K562 (cell line): ENCODE measurements around the gene GPR55. TPM values are rescaled to one million over a fixed set of nuclear protein-coding genes. Genes with fewer than 3 reads are reported as not detected.

Experiments used
- CBX5 ChIP-seq: IDR thresholded peaks from 2 replicates; pipeline ENCODE4 v1.6.1; 2014; ENCODE audit warnings: low read depth, borderline replicate concordance
- CHD4 ChIP-seq: fragments of 200-600 bp; sonication (generic); IDR thresholded peaks from 3 replicates; pipeline ENCODE4 v1.6.1; 2012; ENCODE audit warnings: low read depth, mild to moderate bottlenecking, mixed read lengths, low read length, inconsistent platforms; ENCODE audit not compliant: insufficient read depth, insufficient replicate concordance, poor library complexity, severe bottlenecking
- ERF ChIP-seq: fragments of 450-650 bp; formaldehyde crosslinking; IDR thresholded peaks from 2 replicates; pipeline ENCODE4 v1.4.0; 2020; ENCODE audit warnings: mild to moderate bottlenecking, mixed read lengths
- FOXA1 ChIP-seq: fragments of 450-650 bp; IDR thresholded peaks from 2 replicates; pipeline ENCODE4 v1.6.1; 2016; ENCODE audit warnings: mild to moderate bottlenecking, borderline replicate concordance
- FOXJ2 ChIP-seq: fragments of 200-800 bp; sonication (Bioruptor generic); IDR thresholded peaks from 2 replicates; pipeline ENCODE4 v1.6.1; 2016; ENCODE audit warnings: missing genetic modification characterization, missing compliant biosample characterization
- MBD2 ChIP-seq: sonication (generic); IDR thresholded peaks from 2 replicates; pipeline ENCODE4 v1.6.1; 2016; ENCODE audit warnings: low read depth, borderline replicate concordance
- NFIX ChIP-seq: fragments of 250-450 bp; sonication (Bioruptor Pico); IDR thresholded peaks from 2 replicates; pipeline ENCODE4 v1.4.0; 2020; ENCODE audit warnings: low read depth, mild to moderate bottlenecking, moderate library complexity
- NFRKB ChIP-seq: fragments of 450-650 bp; IDR thresholded peaks from 2 replicates; pipeline ENCODE4 v1.6.1; 2016; ENCODE audit warnings: low read depth
- PRPF4 ChIP-seq: fragments of 200-400 bp; formaldehyde crosslinking; IDR thresholded peaks from one replicate; pipeline ENCODE4 v1.6.1; 2017; ENCODE audit warnings: low read length, low read depth, mild to moderate bottlenecking; ENCODE audit not compliant: insufficient read depth, poor library complexity, severe bottlenecking
- TFAM ChIP-seq: fragments of 250-450 bp; sonication (Bioruptor Pico); conservative IDR thresholded peaks from 2 replicates; pipeline ENCODE4 v1.5.0; 2021; ENCODE audit warnings: mild to moderate bottlenecking, moderate library complexity
- ZNF146 ChIP-seq: IDR thresholded peaks from one replicate; pipeline ENCODE4 v1.6.1; 2018; ENCODE audit warnings: missing compliant biosample characterization; ENCODE audit not compliant: unreplicated experiment
- ZNF696 ChIP-seq: fragments of 250-450 bp; sonication (Bioruptor Pico); conservative IDR thresholded peaks from 2 replicates; pipeline ENCODE4 v1.4.0; 2020; ENCODE audit warnings: mild to moderate bottlenecking, moderate library complexity
- polyA plus RNA-seq, 8 experiments: library from polyadenylated mRNA; depleted of rRNA in 4 of 8; stranded (reverse) in 5 of 8; unstranded in 3 of 8; fragments of >200 nt; fragmentation: Nextera tagmentation in 2 of 8; fragmentation: Illumina TruSeq in 1 of 8; extraction: Ambion mirVana in 2 of 8; extraction: Trizol in 1 of 8; gene quantifications; 2 replicates each; pipeline versions ENCODE4 v1.2.1 to v1.2.3, GENCODE V29; 2011 to 2014; ENCODE audit warnings: inconsistent platforms in 1 of 8, missing spikeins in 1 of 8
- total RNA-seq, 7 experiments: library from RNA; depleted of rRNA in 6 of 7; stranded (reverse); fragments of >200 nt in 6 of 7; fragmentation: Illumina TruSeq in 2 of 7; extraction: Trizol in 2 of 7; gene quantifications; 2 replicates each; pipeline versions ENCODE4 v1.2.1 to v1.2.3, GENCODE V29; 2011 to 2021; ENCODE audit warnings: low replicate concordance in 1 of 7
- TF ChIP-seq, protein P1 (sequence below): fragments of 250-450 bp; sonication (Bioruptor Pico); IDR thresholded peaks from 2 replicates; pipeline ENCODE4 v1.4.0; 2020
- TF ChIP-seq, protein P2 (sequence below), 3 experiments: fragments of 200-800 bp in 1 of 3; fragments of 250-450 bp in 1 of 3; fragments of 450-650 bp in 1 of 3; sonication (Bioruptor Pico) in 1 of 3; sonication (Bioruptor generic) in 1 of 3; formaldehyde crosslinking in 1 of 3; IDR thresholded peaks; 2 replicates each; pipeline versions ENCODE4 v1.6.1 to v1.8.0; 2016 to 2022; ENCODE audit warnings: mild to moderate bottlenecking in 2 of 3, missing genetic modification characterization in 2 of 3, missing compliant biosample characterization in 1 of 3, moderate library complexity in 1 of 3

The GPR55 gene
- total and polyA plus RNA-seq, 9 of the 15 experiments (the other 6 are each of a cell fraction or from before 2014, with no cell fraction given), result 0.11 to 0.49 (median 0.27) TPM

DNA sequence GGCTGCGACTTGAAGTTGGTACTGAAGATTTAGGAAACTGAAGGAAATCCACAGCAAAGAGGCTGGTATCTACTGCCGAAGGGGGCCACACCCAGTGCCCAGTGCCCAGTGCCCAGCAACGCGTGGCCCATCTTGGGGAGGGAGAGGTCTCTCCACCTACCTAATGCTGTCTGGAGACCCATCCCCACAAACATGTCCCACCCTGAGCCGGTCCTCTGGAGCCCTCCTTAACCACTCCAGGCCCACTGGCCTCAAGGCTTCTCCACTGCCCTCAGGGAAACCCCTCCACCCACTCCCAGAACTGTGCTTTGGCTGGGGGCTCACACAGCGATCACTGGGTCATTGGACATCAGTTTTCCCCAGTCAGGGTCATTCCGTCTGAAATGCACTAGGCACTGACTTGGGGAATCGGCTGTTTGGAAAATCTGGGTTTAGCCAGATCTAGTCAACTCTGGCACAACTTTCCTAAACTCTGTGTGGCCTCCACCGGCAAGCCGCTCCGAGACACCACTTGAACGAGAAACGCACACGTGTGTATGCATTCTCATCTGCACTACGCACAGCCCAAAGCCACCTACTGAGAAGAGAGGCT is 20.1 kb downstream of the GPR55 start (continued):
- TF ChIP-seq, protein P1, sequence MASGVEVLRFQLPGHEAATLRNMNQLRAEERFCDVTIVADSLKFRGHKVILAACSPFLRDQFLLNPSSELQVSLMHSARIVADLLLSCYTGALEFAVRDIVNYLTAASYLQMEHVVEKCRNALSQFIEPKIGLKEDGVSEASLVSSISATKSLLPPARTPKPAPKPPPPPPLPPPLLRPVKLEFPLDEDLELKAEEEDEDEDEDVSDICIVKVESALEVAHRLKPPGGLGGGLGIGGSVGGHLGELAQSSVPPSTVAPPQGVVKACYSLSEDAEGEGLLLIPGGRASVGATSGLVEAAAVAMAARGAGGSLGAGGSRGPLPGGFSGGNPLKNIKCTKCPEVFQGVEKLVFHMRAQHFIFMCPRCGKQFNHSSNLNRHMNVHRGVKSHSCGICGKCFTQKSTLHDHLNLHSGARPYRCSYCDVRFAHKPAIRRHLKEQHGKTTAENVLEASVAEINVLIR (CRISPR knock-in tag), result no peak
- no peak for TF ChIP-seq FOXJ2 (tag)
- no peak for TF ChIP-seq NFRKB
- no peak for TF ChIP-seq TFAM (CRISPR knock-in tag)
- no peak for TF ChIP-seq MBD2
- TF ChIP-seq, protein P2, sequence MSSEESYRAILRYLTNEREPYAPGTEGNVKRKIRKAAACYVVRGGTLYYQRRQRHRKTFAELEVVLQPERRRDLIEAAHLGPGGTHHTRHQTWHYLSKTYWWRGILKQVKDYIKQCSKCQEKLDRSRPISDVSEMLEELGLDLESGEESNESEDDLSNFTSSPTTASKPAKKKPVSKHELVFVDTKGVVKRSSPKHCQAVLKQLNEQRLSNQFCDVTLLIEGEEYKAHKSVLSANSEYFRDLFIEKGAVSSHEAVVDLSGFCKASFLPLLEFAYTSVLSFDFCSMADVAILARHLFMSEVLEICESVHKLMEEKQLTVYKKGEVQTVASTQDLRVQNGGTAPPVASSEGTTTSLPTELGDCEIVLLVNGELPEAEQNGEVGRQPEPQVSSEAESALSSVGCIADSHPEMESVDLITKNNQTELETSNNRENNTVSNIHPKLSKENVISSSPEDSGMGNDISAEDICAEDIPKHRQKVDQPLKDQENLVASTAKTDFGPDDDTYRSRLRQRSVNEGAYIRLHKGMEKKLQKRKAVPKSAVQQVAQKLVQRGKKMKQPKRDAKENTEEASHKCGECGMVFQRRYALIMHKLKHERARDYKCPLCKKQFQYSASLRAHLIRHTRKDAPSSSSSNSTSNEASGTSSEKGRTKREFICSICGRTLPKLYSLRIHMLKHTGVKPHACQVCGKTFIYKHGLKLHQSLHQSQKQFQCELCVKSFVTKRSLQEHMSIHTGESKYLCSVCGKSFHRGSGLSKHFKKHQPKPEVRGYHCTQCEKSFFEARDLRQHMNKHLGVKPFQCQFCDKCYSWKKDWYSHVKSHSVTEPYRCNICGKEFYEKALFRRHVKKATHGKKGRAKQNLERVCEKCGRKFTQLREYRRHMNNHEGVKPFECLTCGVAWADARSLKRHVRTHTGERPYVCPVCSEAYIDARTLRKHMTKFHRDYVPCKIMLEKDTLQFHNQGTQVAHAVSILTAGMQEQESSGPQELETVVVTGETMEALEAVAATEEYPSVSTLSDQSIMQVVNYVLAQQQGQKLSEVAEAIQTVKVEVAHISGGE (CRISPR knock-in tag; IDR thresholded peaks at IDR 0.05), result no peak
- no peak for TF ChIP-seq ERF (CRISPR knock-in tag)
- no peak for TF ChIP-seq PRPF4
- no peak for TF ChIP-seq CBX5
- TF ChIP-seq FOXA1, result no peak
- TF ChIP-seq NFIX (CRISPR knock-in tag), result no peak
- TF ChIP-seq CHD4, result no peak
- TF ChIP-seq ZNF146, result no peak
- TF ChIP-seq ZNF696 (CRISPR knock-in tag), result no peak
